Suppressor macrophage (primary cell): ENCODE data around the gene SBDS.
A peak's percentile ranks its signal among the peaks of the same experiment; 100 is the strongest.
"Not testable (repeated sequence)": the region's sequence is repeated elsewhere in the genome, so short reads cannot be mapped to it uniquely, and the experiment has no call there.

Experiments used
- DNase-seq, 4 experiments: peaks; one replicate each; pipeline ENCODE4 v3.0.0-alpha.2; 2020 to 2022

Gene SBDS

GRCh38 chr7:66994691-66995049 is 716 bp downstream of the SBDS start:
- DNase-seq: peak; percentile 66 to 74 (median 68)

GRCh38 chr7:66994051-66994450 is 1.3 kb downstream of the SBDS start:
- DNase-seq: not testable (repeated sequence)

GRCh38 chr7:66989552-66989951 is 5.8 kb downstream of the SBDS start:
- DNase-seq: not testable (repeated sequence)

GRCh38 chr7:66980336-66980735 is 15.1 kb downstream of the SBDS start:
- DNase-seq: not testable (repeated sequence)

- not testable (repeated sequence) for DNase-seq
These were observed 16.4 kb downstream of the SBDS start for GRCh38 chr7:66979013-66979412.

GRCh38 chr7:66978312-66978711 is 17.1 kb downstream of the SBDS start:
- not testable (repeated sequence) for DNase-seq

- no peak for DNase-seq
These were observed 20.3 kb downstream of the SBDS start for GRCh38 chr7:66974986-66975590.

- DNase-seq: no peak
These were observed 25.1 kb downstream of the SBDS start for GRCh38 chr7:66970310-66970709.

- DNase-seq: not testable (repeated sequence)
These were observed 26.4 kb downstream of the SBDS start for GRCh38 chr7:66969001-66969400.

- DNase-seq: no peak
These were observed 28.4 kb downstream of the SBDS start for GRCh38 chr7:66967029-66967428.

GRCh38 chr7:66964411-66964810 is 31.0 kb downstream of the SBDS start:
- no peak for DNase-seq

GRCh38 chr7:66961096-66961495 is 34.3 kb downstream of the SBDS start:
- DNase-seq: no peak

- DNase-seq: no peak
These were observed 35.2 kb downstream of the SBDS start for GRCh38 chr7:66960192-66960591.

- no peak for DNase-seq
These were observed 36.6 kb downstream of the SBDS start for GRCh38 chr7:66958538-66959350.

GRCh38 chr7:66957595-66958290 is 37.6 kb downstream of the SBDS start:
- DNase-seq: no peak

- DNase-seq: no peak
These were observed 42.4 kb downstream of the SBDS start for GRCh38 chr7:66953044-66953427.

GRCh38 chr7:66952343-66953043 is 42.9 kb downstream of the SBDS start:
- DNase-seq: no peak

GRCh38 chr7:66950763-66951162 is 44.6 kb downstream of the SBDS start:
- no peak for DNase-seq

- DNase-seq: no peak
These were observed 45.1 kb downstream of the SBDS start for GRCh38 chr7:66950311-66950710.

- DNase-seq: no peak
These were observed 46.8 kb downstream of the SBDS start for GRCh38 chr7:66948480-66949109.

- no peak for DNase-seq
These were observed 48.8 kb downstream of the SBDS start for GRCh38 chr7:66946545-66946944.

- DNase-seq: no peak
These were observed 56.1 kb downstream of the SBDS start for GRCh38 chr7:66939325-66939724.

GRCh38 chr7:66937940-66938339 is 57.4 kb downstream of the SBDS start:
- no peak for DNase-seq
